T-helper 2 cell treated with Interferon-gamma antibody and Interleukin-4, amounts not matched to agents 100 ng/mL and 5 ng/mL, for 36 hours (primary cell): ENCODE measurements around the gene PPME1. TPM values are rescaled to one million over a fixed set of nuclear protein-coding genes. Genes with fewer than 3 reads are reported as not detected.

Experiments
- intact Hi-C: fragments of 100-400 bp; cut with micrococcal nuclease; formaldehyde crosslinking; loops from one replicate; pipeline ENCODE4 v1.15.1; 2023
- total RNA-seq: library from RNA; stranded (reverse); gene quantifications from 2 replicates; pipeline ENCODE4 v1.2.3, GENCODE V29; 2022

Gene PPME1
- total RNA-seq, 1 donor from 2014 or later = 29.7 TPM

- intact Hi-C loops = no loop called here
These were observed 11.4 kb upstream of the PPME1 start for GRCh38 chr11:74159642-74160041.

GRCh38 chr11:74162681-74163467, 8.2 kb upstream of the PPME1 start:
- intact Hi-C loops = no loop called here

- intact Hi-C loops = no loop called here
These were observed 2.3 kb upstream of the PPME1 start for GRCh38 chr11:74168838-74169237.

- intact Hi-C loops = loop anchor here (2.0 to 5.0 kb wide), 4 partner anchors 63 to 573 kb away; partner anchors contain the start of genes COA4, FAM168A and PAAF1
These were observed 1.2 kb upstream of the PPME1 start for GRCh38 chr11:74169738-74170458.

- intact Hi-C loops = loop anchor here (1.0 to 5.0 kb wide), 9 partner anchors 61 to 574 kb away; partner anchors contain the start of genes COA4, FAM168A, LIPT2 and PAAF1
These were observed 510 bp downstream of the PPME1 start for GRCh38 chr11:74171630-74171968.

GRCh38 chr11:74171997-74172396, 908 bp downstream of the PPME1 start:
- intact Hi-C loops = loop anchor here (1.0 to 5.0 kb wide), 9 partner anchors 61 to 575 kb away; partner anchors contain the start of genes COA4, FAM168A, LIPT2 and PAAF1

GRCh38 chr11:74175920-74176319, 4.8 kb downstream of the PPME1 start:
- intact Hi-C loops = no loop called here

GRCh38 chr11:74179234-74180052, 8.4 kb downstream of the PPME1 start:
- intact Hi-C loops = no loop called here

- intact Hi-C loops = no loop called here
These were observed 11.5 kb downstream of the PPME1 start for GRCh38 chr11:74182635-74183034.

- intact Hi-C loops = no loop called here
These were observed 14.2 kb downstream of the PPME1 start for GRCh38 chr11:74185285-74185684.

GRCh38 chr11:74185695-74186094, 14.6 kb downstream of the PPME1 start:
- intact Hi-C loops = no loop called here

- intact Hi-C loops = no loop called here
These were observed 24.7 kb downstream of the PPME1 start for GRCh38 chr11:74195828-74196227.

- intact Hi-C loops = no loop called here
These were observed 25.8 kb downstream of the PPME1 start for GRCh38 chr11:74196781-74197486.

GRCh38 chr11:74203966-74204365, 32.9 kb downstream of the PPME1 start:
- intact Hi-C loops = no loop called here

- intact Hi-C loops = no loop called here
These were observed 33.6 kb downstream of the PPME1 start for GRCh38 chr11:74204701-74205100.

GRCh38 chr11:74205181-74205580, 34.1 kb downstream of the PPME1 start:
- intact Hi-C loops = no loop called here

GRCh38 chr11:74206746-74207145, 35.7 kb downstream of the PPME1 start:
- intact Hi-C loops = no loop called here

GRCh38 chr11:74208507-74208906, 37.4 kb downstream of the PPME1 start:
- intact Hi-C loops = no loop called here

GRCh38 chr11:74212533-74212932, 41.4 kb downstream of the PPME1 start:
- intact Hi-C loops = no loop called here

GRCh38 chr11:74220376-74220775, 49.3 kb downstream of the PPME1 start:
- intact Hi-C loops = no loop called here

GRCh38 chr11:74221816-74222215, 50.7 kb downstream of the PPME1 start:
- intact Hi-C loops = no loop called here
